ENCODE measurements around the gene VTCN1.

Gene VTCN1

GRCh38 chr1:117232531-117232930 is 21.8 kb upstream of the VTCN1 start:
- TF ChIP-seq, protein P1, sequence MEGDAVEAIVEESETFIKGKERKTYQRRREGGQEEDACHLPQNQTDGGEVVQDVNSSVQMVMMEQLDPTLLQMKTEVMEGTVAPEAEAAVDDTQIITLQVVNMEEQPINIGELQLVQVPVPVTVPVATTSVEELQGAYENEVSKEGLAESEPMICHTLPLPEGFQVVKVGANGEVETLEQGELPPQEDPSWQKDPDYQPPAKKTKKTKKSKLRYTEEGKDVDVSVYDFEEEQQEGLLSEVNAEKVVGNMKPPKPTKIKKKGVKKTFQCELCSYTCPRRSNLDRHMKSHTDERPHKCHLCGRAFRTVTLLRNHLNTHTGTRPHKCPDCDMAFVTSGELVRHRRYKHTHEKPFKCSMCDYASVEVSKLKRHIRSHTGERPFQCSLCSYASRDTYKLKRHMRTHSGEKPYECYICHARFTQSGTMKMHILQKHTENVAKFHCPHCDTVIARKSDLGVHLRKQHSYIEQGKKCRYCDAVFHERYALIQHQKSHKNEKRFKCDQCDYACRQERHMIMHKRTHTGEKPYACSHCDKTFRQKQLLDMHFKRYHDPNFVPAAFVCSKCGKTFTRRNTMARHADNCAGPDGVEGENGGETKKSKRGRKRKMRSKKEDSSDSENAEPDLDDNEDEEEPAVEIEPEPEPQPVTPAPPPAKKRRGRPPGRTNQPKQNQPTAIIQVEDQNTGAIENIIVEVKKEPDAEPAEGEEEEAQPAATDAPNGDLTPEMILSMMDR (IDR thresholded peaks at IDR 0.05; ENCODE audit: low read depth, low read length, missing control alignments) = no peak
- in situ Hi-C loops (cut with HindIII; ENCODE audit: low pct_ligation_motif_present, low sequenced_read_pairs) = no loop called here
- DNase-seq = no peak
- Histone ChIP-seq H3K27ac (no peak overlapping the region), H3K27me3 (replicated peaks) (no peaks in the 10 kb centered on the region), H3K4me3 (ENCODE audit: low read depth, low read length) (no peak overlapping the region), H3K36me3 (replicated peaks) (no peaks in the 10 kb centered on the region)

GRCh38 chr1:117231748-117232373 is 21.1 kb upstream of the VTCN1 start:
- TF ChIP-seq, protein P1 (IDR thresholded peaks at IDR 0.05; ENCODE audit: low read depth, low read length, missing control alignments) = no peak
- Histone ChIP-seq H3K36me3 (replicated peaks) (no peaks in the 10 kb centered on the region), H3K4me3 (ENCODE audit: low read depth, low read length) (no peak overlapping the region), H3K27ac (no peak overlapping the region), H3K27me3 (replicated peaks) (no peaks in the 10 kb centered on the region)
- in situ Hi-C loops (cut with HindIII; ENCODE audit: low pct_ligation_motif_present, low sequenced_read_pairs) = no loop called here
- no peak for DNase-seq

DNA sequence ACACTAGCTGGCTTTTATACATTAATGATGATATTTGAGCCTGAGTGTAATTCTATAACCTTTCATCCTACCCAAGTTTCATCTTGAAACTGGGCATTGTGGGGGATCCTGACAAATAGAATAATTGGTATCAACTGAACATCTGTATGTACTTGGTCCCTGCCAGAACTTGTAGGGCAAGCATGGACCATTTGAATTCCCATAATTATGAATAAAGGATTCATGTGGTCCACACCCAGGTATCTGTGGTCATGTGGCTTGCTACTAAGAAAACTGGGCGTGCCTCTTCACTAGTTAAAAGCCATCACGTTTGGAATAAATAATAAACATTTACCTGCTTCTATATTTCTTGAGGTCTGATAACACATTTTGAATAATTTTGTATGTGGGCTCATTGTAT is 20.6 kb upstream of the VTCN1 start:
- Histone ChIP-seq H3K4me3 (ENCODE audit: low read depth, low read length) (no peak overlapping the region), H3K27ac (no peak overlapping the region), H3K36me3 (replicated peaks) (no peaks in the 10 kb centered on the region), H3K27me3 (replicated peaks) (no peaks in the 10 kb centered on the region)
- in situ Hi-C loops (cut with HindIII; ENCODE audit: low pct_ligation_motif_present, low sequenced_read_pairs) = no loop called here
- TF ChIP-seq, protein P1 (IDR thresholded peaks at IDR 0.05; ENCODE audit: low read depth, low read length, missing control alignments) = no peak
- DNase-seq = no peak

GRCh38 chr1:117229217-117229616 is 18.5 kb upstream of the VTCN1 start:
- Histone ChIP-seq H3K4me3 (ENCODE audit: low read depth, low read length) (no peak overlapping the region), H3K36me3 (replicated peaks) (no peaks in the 10 kb centered on the region), H3K27me3 (replicated peaks) (no peaks in the 10 kb centered on the region), H3K27ac (no peak overlapping the region)
- TF ChIP-seq, protein P1 (IDR thresholded peaks at IDR 0.05; ENCODE audit: low read depth, low read length, missing control alignments) = no peak
- no peak for DNase-seq
- in situ Hi-C loops (cut with HindIII; ENCODE audit: low pct_ligation_motif_present, low sequenced_read_pairs) = no loop called here

GRCh38 chr1:117225931-117226330 is 15.2 kb upstream of the VTCN1 start:
- Histone ChIP-seq H3K27ac (no peak overlapping the region), H3K36me3 (replicated peaks) (no peaks in the 10 kb centered on the region), H3K27me3 (replicated peaks) (no peaks in the 10 kb centered on the region), H3K4me3 (ENCODE audit: low read depth, low read length) (no peak overlapping the region)
- in situ Hi-C loops (cut with HindIII; ENCODE audit: low pct_ligation_motif_present, low sequenced_read_pairs) = no loop called here
- no peak for DNase-seq
- TF ChIP-seq, protein P1 (IDR thresholded peaks at IDR 0.05; ENCODE audit: low read depth, low read length, missing control alignments) = no peak

DNA sequence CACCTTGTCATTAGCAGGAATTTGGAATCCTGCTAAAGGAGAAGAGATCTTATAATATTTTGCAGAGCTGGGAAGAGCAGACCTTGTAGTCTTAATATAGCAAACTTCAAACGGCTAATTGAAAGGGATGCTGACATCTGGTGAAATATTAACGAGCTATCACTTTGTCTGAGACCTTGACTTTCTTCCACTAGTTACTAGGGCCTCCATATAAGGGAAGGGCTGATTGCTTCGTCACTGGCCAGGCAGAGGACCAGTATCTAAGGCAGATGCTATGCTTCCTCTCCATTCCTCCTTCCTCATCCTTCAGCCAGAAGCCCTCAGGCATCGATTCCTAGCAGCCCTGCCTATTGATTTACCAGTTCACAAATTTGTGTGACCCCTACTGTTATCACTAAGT is 6.0 kb upstream of the VTCN1 start:
- Histone ChIP-seq H3K27me3 (replicated peaks) (no peaks in the 10 kb centered on the region), H3K27ac (no peak overlapping the region), H3K4me3 (ENCODE audit: low read depth, low read length) (no peak overlapping the region), H3K36me3 (replicated peaks) (no peaks in the 10 kb centered on the region)
- in situ Hi-C loops (cut with HindIII; ENCODE audit: low pct_ligation_motif_present, low sequenced_read_pairs) = no loop called here
- DNase-seq = no peak
- TF ChIP-seq, protein P1 (IDR thresholded peaks at IDR 0.05; ENCODE audit: low read depth, low read length, missing control alignments) = no peak
